ENCODE data around the gene ORMDL1.
"Not testable (repeated sequence)": the region's sequence is repeated elsewhere in the genome, so short reads cannot be mapped to it uniquely, and the experiment has no call there.

The ORMDL1 gene

DNA sequence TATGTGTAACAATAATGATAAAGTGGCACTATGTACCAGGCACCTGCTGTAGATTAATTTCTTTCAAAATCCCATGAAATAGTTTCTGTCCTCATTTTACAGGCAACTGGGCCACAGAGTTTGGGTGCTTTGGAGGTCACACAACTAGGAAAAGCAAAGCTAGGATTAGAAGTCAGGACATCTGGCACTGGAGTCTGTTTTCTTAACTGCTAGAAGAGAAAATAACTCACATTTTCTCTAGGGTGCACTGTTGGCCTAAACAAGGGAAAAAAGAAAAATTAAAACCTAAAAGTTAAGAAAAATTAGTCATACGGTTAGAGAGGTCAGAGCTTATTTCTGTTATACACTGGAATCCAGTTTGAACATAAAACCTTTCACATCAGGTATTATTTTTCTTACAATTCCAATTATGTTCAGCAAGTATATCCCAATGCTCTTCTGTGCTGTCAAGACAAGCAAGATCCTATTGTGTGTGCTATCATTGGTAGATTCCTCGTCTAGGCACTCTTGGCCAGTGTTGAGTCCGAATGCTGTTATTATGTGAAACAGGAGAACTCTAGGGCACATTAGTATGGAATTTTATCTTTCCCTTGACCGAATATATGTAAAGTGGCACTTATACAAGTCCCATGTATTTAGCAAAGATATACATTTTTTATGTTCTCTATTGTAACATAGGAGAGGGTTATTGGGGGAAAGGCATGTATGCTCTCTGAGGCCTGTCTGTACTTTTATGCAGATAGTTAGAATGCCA lies 20.1 kb downstream of the ORMDL1 start:
- H3K9me3 ChIP-seq (ENCODE audit: control insufficient read depth, low read length): no peaks in the 10 kb centered on the region
- H3K4me1 ChIP-seq (ENCODE audit: control insufficient read depth, insufficient read depth, low read length): peaks cover 18% of the 10 kb centered on the region
- H3K9ac ChIP-seq (ENCODE audit: low read length): peak overlapping the region; percentile 86
- H3K36me3 ChIP-seq (ENCODE audit: control insufficient read depth, insufficient read depth, low read length, severe bottlenecking): peaks cover 27% of the 10 kb centered on the region
- H3K4me3 ChIP-seq (ENCODE audit: low read length): peak overlapping the region; percentile 98
- peak; percentile 54 for DNase-seq (ENCODE audit: low read depth)
- no peaks in the 10 kb centered on the region for H3K27me3 ChIP-seq (replicated peaks; ENCODE audit: control insufficient read depth, insufficient read depth, low read length)

DNA sequence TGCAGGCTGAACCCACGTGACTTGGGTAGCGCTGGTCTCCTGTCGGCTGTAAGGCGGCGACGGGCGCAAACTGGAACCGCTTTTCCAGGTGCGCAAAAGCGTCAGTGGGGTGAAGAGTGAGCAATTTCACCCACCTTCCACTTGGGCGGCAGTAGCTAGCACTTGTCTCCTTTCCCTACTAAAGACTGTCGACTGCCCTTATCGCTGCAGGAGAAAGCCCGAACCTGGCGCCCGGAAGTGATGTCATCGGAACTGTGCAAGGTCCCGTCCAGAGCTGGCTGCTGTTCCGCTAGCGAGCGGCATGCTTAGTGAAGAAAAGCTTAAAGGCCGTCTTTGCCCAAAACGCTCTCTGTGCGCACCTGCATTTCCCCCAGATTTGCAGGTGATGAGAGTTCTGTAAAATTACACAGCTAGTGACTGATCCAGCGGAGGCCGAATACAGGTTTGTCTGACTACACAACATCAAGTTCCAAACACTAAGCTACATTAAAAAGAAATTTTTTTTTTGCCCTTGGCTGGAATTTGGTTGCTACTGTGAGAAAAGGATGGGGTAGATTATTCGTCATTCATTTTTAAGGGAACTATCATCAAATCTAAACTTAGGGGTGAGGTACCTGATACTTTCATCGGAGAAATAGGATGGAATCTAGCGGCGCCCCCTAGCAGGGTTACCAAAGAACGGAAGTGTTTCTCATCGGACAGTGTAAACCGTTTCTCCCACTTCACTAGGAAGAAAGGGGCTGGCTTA lies 21.4 kb downstream of the ORMDL1 start, which contains the start of gene OSGEPL1:
OSGEPL1 (minus strand) TSS at position 242 of the 748 bp plus-strand sequence. CDS start 1,152 bp downstream, outside the sequence.
- peak within 1 kb of the TSS; percentile 86 for H3K9ac ChIP-seq (ENCODE audit: low read length)
- H3K27me3 ChIP-seq (replicated peaks; ENCODE audit: control insufficient read depth, insufficient read depth, low read length): no peaks in the 10 kb centered on the region
- H3K4me3 ChIP-seq (ENCODE audit: low read length): peak within 1 kb of the TSS; percentile 98

DNA sequence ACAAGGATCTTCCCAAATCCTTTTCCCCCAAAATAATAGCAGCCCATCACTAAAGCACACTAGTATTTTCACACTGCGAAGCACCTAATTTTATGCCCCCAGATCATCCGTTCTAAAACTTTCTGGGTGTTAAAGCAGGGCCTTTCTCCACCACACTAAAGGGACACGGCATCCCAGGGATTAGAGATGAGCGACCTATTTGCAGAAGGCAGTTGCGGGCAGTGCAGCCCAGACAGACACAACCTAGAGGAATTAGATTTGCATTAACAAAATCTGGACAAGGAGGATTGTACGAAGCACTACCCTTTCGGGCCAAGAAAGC lies 21.9 kb downstream of the ORMDL1 start:
- H3K9ac ChIP-seq (ENCODE audit: low read length): peak overlapping the region; percentile 86
- H3K9me3 ChIP-seq (ENCODE audit: control insufficient read depth, low read length): no peaks in the 10 kb centered on the region
- peaks cover 11% of the 10 kb centered on the region for H3K36me3 ChIP-seq (ENCODE audit: control insufficient read depth, insufficient read depth, low read length, severe bottlenecking)
- peak overlapping the region; percentile 98 for H3K4me3 ChIP-seq (ENCODE audit: low read length)
- peaks cover 18% of the 10 kb centered on the region for H3K4me1 ChIP-seq (ENCODE audit: control insufficient read depth, insufficient read depth, low read length)
- DNase-seq (ENCODE audit: low read depth): no peak
- H3K27me3 ChIP-seq (replicated peaks; ENCODE audit: control insufficient read depth, insufficient read depth, low read length): no peaks in the 10 kb centered on the region

More for the DNA sequence above, 21.4 kb downstream of the ORMDL1 start, which contains the start of gene OSGEPL1:
- H3K4me1 ChIP-seq (ENCODE audit: control insufficient read depth, insufficient read depth, low read length): peaks cover 18% of the 10 kb centered on the region
- peaks cover 14% of the 10 kb centered on the region for H3K36me3 ChIP-seq (ENCODE audit: control insufficient read depth, insufficient read depth, low read length, severe bottlenecking)
- no peaks in the 10 kb centered on the region for H3K9me3 ChIP-seq (ENCODE audit: control insufficient read depth, low read length)
- DNase-seq (ENCODE audit: low read depth): peak; percentile 94

DNA sequence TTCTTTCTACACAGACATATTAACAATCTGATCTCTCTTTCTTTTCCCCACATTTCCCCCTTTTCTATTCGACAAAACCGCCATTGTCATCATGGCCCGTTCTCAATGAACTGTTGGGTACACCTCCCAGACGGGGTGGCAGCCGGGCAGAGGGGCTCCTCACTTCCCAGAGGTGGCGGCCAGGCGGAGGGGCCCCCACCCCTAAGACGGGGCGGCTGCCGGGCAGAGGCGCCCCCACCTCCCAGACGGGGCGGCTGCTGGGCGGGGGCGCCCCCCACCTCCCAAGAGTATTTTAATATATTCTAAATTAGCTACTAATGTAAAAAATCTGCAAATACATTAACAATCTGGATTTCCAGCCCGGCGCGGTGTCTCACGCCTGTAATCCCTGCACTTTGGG lies 24.0 kb downstream of the ORMDL1 start:
- not testable (repeated sequence) for H3K36me3 ChIP-seq (ENCODE audit: control insufficient read depth, insufficient read depth, low read length, severe bottlenecking); H3K9ac ChIP-seq (ENCODE audit: low read length); H3K4me3 ChIP-seq (ENCODE audit: low read length); H3K9me3 ChIP-seq (ENCODE audit: control insufficient read depth, low read length); H3K27me3 ChIP-seq (replicated peaks; ENCODE audit: control insufficient read depth, insufficient read depth, low read length); DNase-seq (ENCODE audit: low read depth)
- peaks cover 18% of the 10 kb centered on the region for H3K4me1 ChIP-seq (ENCODE audit: control insufficient read depth, insufficient read depth, low read length)

DNA sequence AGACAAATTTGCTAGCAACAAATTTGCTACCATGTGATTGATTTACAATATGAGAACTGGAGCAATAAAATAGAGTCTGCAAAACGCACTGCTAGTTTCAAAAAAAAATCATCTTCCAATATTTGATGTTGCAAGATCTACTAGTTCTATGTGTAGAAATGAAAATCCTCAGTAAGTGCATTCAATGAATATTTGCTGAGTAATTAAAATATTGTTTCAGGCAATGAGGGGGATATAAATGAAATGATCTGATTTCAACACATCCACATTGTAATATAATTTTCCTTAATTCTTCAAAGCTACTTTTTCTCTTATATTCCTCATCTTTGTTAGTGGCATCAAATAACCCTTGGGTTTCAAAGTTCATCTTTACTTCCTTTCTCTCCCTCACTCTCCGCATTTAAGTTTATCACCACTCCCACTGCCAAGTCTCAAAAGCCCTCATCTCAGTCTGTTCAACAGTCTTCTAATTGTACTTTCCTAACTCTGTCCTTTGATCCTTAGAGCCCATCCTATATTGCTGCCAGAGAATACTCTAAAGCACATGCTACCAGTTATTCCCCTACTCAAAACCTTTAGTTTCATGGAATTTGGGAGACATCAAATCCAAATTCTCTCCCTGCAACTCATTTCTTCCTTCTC lies 27.7 kb downstream of the ORMDL1 start:
- Histone ChIP-seq H3K4me3 (ENCODE audit: low read length) (no peak overlapping the region), H3K27me3 (replicated peaks; ENCODE audit: control insufficient read depth, insufficient read depth, low read length) (no peaks in the 10 kb centered on the region), H3K4me1 (ENCODE audit: control insufficient read depth, insufficient read depth, low read length) (no peaks in the 10 kb centered on the region), H3K9ac (ENCODE audit: low read length) (no peak overlapping the region), H3K36me3 (ENCODE audit: control insufficient read depth, insufficient read depth, low read length, severe bottlenecking) (peaks cover 21% of the 10 kb centered on the region), H3K9me3 (ENCODE audit: control insufficient read depth, low read length) (no peaks in the 10 kb centered on the region)
- no peak for DNase-seq (ENCODE audit: low read depth)

DNA sequence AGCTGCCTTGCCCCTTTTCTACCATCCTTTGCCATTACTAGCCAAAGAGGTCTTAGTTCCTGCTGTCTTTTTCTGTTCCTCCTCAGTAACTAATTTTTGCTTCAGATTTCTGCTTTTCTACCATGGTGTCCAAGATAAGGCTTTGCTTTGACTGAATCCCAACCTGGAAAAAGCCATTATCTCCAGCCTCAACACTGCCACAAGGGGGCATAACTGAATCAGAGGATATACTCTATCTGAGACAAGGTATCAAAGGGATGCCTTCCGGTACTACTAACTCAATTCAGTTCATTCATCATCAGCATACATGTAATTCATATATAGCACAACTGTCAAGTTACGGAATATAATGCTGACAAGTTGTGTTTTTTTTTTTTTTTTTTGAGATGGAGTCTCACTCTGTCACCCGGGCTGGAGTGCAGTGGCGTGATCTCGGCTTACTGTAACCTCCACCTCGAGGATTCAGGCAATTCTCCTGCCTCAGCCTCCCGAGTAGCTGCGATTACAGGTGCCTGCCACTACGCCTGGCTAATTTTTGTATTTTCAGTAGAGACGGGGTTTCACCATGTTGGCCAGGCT lies 33.0 kb downstream of the ORMDL1 start:
- Histone ChIP-seq H3K9ac (ENCODE audit: low read length) (no peak overlapping the region), H3K27me3 (replicated peaks; ENCODE audit: control insufficient read depth, insufficient read depth, low read length) (no peaks in the 10 kb centered on the region), H3K36me3 (ENCODE audit: control insufficient read depth, insufficient read depth, low read length, severe bottlenecking) (peaks cover 29% of the 10 kb centered on the region), H3K4me3 (ENCODE audit: low read length) (no peak overlapping the region), H3K9me3 (ENCODE audit: control insufficient read depth, low read length) (no peaks in the 10 kb centered on the region), H3K4me1 (ENCODE audit: control insufficient read depth, insufficient read depth, low read length) (no peaks in the 10 kb centered on the region)
- peak; percentile 62 for DNase-seq (ENCODE audit: low read depth)

DNA sequence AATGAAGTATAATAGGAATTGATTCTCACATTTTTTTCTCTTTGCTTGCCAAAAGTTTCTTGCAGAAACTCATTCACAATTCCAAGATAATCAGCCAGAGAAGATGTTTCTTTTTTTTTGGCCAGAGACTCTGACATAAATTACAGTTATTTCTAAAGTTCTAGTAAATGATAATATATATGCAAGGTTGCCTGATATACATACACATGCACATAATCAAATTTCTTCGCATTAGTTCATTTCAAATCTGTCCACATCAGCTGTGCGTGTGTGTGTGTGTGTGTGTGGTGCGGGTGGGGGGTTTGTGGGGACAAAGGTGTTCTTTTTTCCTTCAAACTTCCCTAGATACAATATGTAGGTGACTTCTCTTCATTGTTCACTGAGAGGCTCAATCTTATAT lies 54.7 kb downstream of the ORMDL1 start:
- no peaks in the 10 kb centered on the region for H3K9me3 ChIP-seq (ENCODE audit: control insufficient read depth, low read length)
- no peaks in the 10 kb centered on the region for H3K36me3 ChIP-seq (ENCODE audit: control insufficient read depth, insufficient read depth, low read length, severe bottlenecking)
- no peak overlapping the region for H3K9ac ChIP-seq (ENCODE audit: low read length)
- H3K27me3 ChIP-seq (replicated peaks; ENCODE audit: control insufficient read depth, insufficient read depth, low read length): no peaks in the 10 kb centered on the region
- no peaks in the 10 kb centered on the region for H3K4me1 ChIP-seq (ENCODE audit: control insufficient read depth, insufficient read depth, low read length)
- DNase-seq (ENCODE audit: low read depth): no peak
- no peak overlapping the region for H3K4me3 ChIP-seq (ENCODE audit: low read length)

DNA sequence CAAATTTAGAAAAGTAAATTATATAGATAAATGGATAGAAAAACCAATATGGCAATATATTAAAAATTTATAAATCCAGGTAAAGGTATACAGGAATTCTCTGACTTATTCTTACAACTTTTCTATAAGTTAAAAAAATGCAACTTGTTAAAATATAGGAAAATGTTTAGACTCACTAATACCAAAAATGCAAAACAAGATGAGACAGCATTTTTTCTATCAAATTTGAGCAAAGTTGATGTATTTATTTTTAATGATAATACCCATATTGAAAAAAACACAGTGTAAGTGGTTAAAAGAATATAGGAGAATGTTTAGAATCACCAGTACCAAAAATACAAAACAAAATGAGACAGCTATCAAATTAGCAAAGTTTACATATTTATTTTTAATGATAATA lies 57.3 kb downstream of the ORMDL1 start:
- Histone ChIP-seq H3K4me3 (ENCODE audit: low read length) (no peak overlapping the region), H3K9me3 (ENCODE audit: control insufficient read depth, low read length) (no peaks in the 10 kb centered on the region), H3K36me3 (ENCODE audit: control insufficient read depth, insufficient read depth, low read length, severe bottlenecking) (no peaks in the 10 kb centered on the region), H3K4me1 (ENCODE audit: control insufficient read depth, insufficient read depth, low read length) (no peaks in the 10 kb centered on the region), H3K27me3 (replicated peaks; ENCODE audit: control insufficient read depth, insufficient read depth, low read length) (no peaks in the 10 kb centered on the region), H3K9ac (ENCODE audit: low read length) (no peak overlapping the region)
- DNase-seq (ENCODE audit: low read depth): no peak

DNA sequence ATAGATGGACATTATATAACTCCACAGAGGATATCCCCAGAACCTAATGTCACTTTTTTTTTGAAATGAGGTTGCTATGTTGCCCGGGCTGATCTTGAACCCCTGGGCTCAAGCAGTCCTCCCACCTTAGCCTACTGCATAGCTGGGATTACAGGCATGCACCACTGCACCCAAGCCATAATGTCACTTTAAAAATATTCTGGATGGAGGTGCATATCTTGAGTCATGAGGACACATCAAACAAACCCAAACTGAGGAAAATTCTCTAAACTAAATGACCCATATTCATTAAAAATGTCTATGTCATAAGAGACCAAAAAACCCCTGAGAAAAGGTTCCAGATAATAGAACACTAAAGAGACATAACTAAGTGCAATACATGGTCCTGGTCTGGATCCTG lies 57.9 kb downstream of the ORMDL1 start:
- H3K4me1 ChIP-seq (ENCODE audit: control insufficient read depth, insufficient read depth, low read length): no peaks in the 10 kb centered on the region
- H3K9me3 ChIP-seq (ENCODE audit: control insufficient read depth, low read length): no peaks in the 10 kb centered on the region
- H3K36me3 ChIP-seq (ENCODE audit: control insufficient read depth, insufficient read depth, low read length, severe bottlenecking): no peaks in the 10 kb centered on the region
- H3K27me3 ChIP-seq (replicated peaks; ENCODE audit: control insufficient read depth, insufficient read depth, low read length): no peaks in the 10 kb centered on the region
- H3K9ac ChIP-seq (ENCODE audit: low read length): no peak overlapping the region
- DNase-seq (ENCODE audit: low read depth): no peak
- H3K4me3 ChIP-seq (ENCODE audit: low read length): no peak overlapping the region

DNA sequence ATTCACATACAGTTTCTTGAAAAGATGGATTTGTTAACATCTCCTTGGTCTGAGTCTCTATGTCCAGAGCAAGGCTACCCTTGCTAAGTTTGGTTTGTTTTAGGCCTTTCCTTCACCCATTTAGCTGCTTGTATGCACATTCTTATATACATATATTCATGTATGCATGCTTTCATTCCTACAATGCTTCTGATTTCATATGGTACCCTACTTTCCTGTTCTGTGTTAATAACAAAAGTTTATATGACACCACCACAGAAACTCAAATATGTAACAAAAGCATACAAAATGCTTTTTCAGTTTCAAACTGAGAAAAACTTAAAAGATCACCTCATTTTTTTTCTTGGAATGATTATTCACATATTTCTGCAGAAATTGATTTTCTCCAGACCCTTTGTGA lies 60.9 kb downstream of the ORMDL1 start:
- no peak for DNase-seq (ENCODE audit: low read depth)
- H3K4me3 ChIP-seq (ENCODE audit: low read length): no peak overlapping the region
- no peaks in the 10 kb centered on the region for H3K4me1 ChIP-seq (ENCODE audit: control insufficient read depth, insufficient read depth, low read length)
- no peaks in the 10 kb centered on the region for H3K9me3 ChIP-seq (ENCODE audit: control insufficient read depth, low read length)
- no peak overlapping the region for H3K9ac ChIP-seq (ENCODE audit: low read length)
- no peaks in the 10 kb centered on the region for H3K36me3 ChIP-seq (ENCODE audit: control insufficient read depth, insufficient read depth, low read length, severe bottlenecking)
- no peaks in the 10 kb centered on the region for H3K27me3 ChIP-seq (replicated peaks; ENCODE audit: control insufficient read depth, insufficient read depth, low read length)

All from adipocyte (in vitro differentiated cells).